Fibroblast of skin of scalp (primary cell): ENCODE measurements around the gene LAMA3.
A peak's percentile ranks its signal among the peaks of the same experiment; 100 is the strongest.

Experiments used
- DNase-seq: peaks from one replicate; pipeline ENCODE4 v3.0.0-alpha.2; 2013

Gene LAMA3

GRCh38 chr18:23921716-23922285 is 232.5 kb downstream of the LAMA3 start:
- DNase-seq = no peak

GRCh38 chr18:23922939-23923338 is 233.7 kb downstream of the LAMA3 start:
- DNase-seq = no peak

- DNase-seq = peak; percentile 76
Measured at GRCh38 chr18:23924813-23925212, 235.6 kb downstream of the LAMA3 start.

GRCh38 chr18:23926571-23926970 is 237.3 kb downstream of the LAMA3 start:
- DNase-seq = no peak

- DNase-seq = no peak
Measured at GRCh38 chr18:23927821-23928746, 238.8 kb downstream of the LAMA3 start.

GRCh38 chr18:23929362-23929930 is 240.2 kb downstream of the LAMA3 start:
- DNase-seq = no peak

GRCh38 chr18:23930002-23930401 is 240.7 kb downstream of the LAMA3 start:
- DNase-seq = no peak

- no peak for DNase-seq
Measured at GRCh38 chr18:23932385-23933067, 243.3 kb downstream of the LAMA3 start.

- peak; percentile 80 for DNase-seq
Measured at GRCh38 chr18:23933407-23933806, 244.2 kb downstream of the LAMA3 start.

- no peak for DNase-seq
Measured at GRCh38 chr18:23934252-23934651, 245.0 kb downstream of the LAMA3 start.

GRCh38 chr18:23934863-23935262 is 245.6 kb downstream of the LAMA3 start:
- no peak for DNase-seq

- DNase-seq = no peak
Measured at GRCh38 chr18:23935804-23936203, 246.6 kb downstream of the LAMA3 start.

GRCh38 chr18:23936381-23936958 is 247.2 kb downstream of the LAMA3 start:
- DNase-seq = no peak

- DNase-seq = no peak
Measured at GRCh38 chr18:23938043-23938756, 248.9 kb downstream of the LAMA3 start.

GRCh38 chr18:23938901-23939341 is 249.7 kb downstream of the LAMA3 start:
- DNase-seq = no peak

- DNase-seq = no peak
Measured at GRCh38 chr18:23939366-23939765, 250.1 kb downstream of the LAMA3 start.

- no peak for DNase-seq
Measured at GRCh38 chr18:23939896-23940295, 250.6 kb downstream of the LAMA3 start.

- DNase-seq = no peak
Measured at GRCh38 chr18:23941791-23942190, 252.5 kb downstream of the LAMA3 start.

GRCh38 chr18:23943104-23943503 is 253.9 kb downstream of the LAMA3 start:
- DNase-seq = no peak

- DNase-seq = peak; percentile 81
Measured at GRCh38 chr18:23943903-23944624, 254.8 kb downstream of the LAMA3 start.

GRCh38 chr18:23945416-23946079 is 256.3 kb downstream of the LAMA3 start:
- no peak for DNase-seq
